Colonic mucosa (tissue), 4 donors: ENCODE results near the gene ADCY10. TPM values are rescaled to one million over a fixed set of nuclear protein-coding genes. Genes with fewer than 3 reads are reported as not detected.
"Not testable (repeated sequence)": the region's sequence is repeated elsewhere in the genome, so short reads cannot be mapped to it uniquely, and the experiment has no call there.

Experiments used
- DNase-seq: peaks from one replicate; pipeline ENCODE4 v3.0.0-alpha.2; 2020
- H3K27ac ChIP-seq: fragments of 200-600 bp; one replicate; pipeline ENCODE4 v1.8.0; 2021
- H3K27me3 ChIP-seq: fragments of 200-600 bp; one replicate; pipeline ENCODE4 v1.8.0; 2021
- H3K36me3 ChIP-seq: fragments of 200-600 bp; one replicate; pipeline ENCODE4 v1.8.0; 2021
- H3K4me1 ChIP-seq: fragments of 200-600 bp; one replicate; pipeline ENCODE4 v1.8.0; 2021; ENCODE audit warnings: mild to moderate bottlenecking
- H3K4me3 ChIP-seq: fragments of 200-600 bp; one replicate; pipeline ENCODE4 v1.8.0; 2021
- H3K9ac ChIP-seq, 2 donors: one replicate each; pipeline ENCODE4 v1.7.0; 2013; ENCODE audit warnings: control low read depth in 2 of 2, low read depth in 2 of 2, low read length in 2 of 2
- H3K9me3 ChIP-seq: fragments of 200-600 bp; one replicate; pipeline ENCODE4 v1.8.0; 2021
- intact Hi-C: fragments of 100-400 bp; cut with DNase I; formaldehyde crosslinking; loops from one replicate; pipeline ENCODE4 v1.14.1; 2022
- total RNA-seq, 2 donors: library from RNA; stranded (reverse); fragmentation: NEBNext Ultra II Directional in 1 of 2; extraction: Animal tissue kit (Norgen Biotek cat#: 25700) in 1 of 2; gene quantifications; one replicate each; pipeline ENCODE4 v1.2.1, GENCODE V29; 2021
- TF ChIP-seq, protein P1 (sequence below): fragments of 200-600 bp; IDR thresholded peaks from one replicate; pipeline ENCODE4 v1.8.0; 2022; ENCODE audit warnings: antibody characterized with exemption, mild to moderate bottlenecking
- donor health status: healthy.
- donor health status: DM: no; HTN: no; CAD: no.
- donor health status: DM: no; HTN: no; CAD: no.

ADCY10 gene
- total RNA-seq, 2 donors from 2014 or later = 0.64 to 1.6 TPM

DNA sequence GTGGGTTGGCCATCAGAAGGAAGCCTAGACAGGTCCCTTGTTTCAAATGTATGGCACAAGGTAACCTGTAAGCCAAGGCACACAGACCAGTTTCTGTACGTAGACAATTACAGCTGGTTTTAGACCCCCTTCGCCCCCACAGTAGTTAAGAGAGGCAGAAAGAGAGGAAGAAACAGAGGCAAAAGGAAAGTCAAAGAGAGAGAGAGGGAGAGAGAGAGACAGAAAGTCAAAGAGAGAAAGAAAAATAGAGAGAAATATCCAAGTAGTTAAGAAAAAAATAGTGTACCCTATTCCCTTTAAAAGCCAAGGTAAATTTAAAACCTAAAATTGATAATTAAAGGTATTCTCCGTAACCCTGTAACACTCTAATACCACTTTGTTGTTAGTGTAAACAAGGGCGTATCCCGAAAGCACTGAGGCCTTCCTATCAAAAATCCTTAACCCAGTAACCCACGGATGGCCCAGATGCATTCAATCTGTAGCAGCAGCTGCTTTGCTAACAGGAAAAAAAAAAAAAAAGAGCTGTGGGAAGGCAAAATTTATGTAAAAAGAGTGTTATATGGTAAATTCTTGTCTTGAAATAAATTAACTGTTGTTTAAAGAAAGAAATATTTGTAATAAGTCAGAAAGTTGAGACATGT is 49.4 kb downstream of the ADCY10 start:
- H3K4me1 ChIP-seq = no peaks in the 10 kb centered on the region
- no peak overlapping the region for H3K27ac ChIP-seq
- no peaks in the 10 kb centered on the region for H3K27me3 ChIP-seq
- H3K36me3 ChIP-seq = no peaks in the 10 kb centered on the region
- H3K4me3 ChIP-seq = no peak overlapping the region
- no peak overlapping the region for H3K9ac ChIP-seq
- no peak for DNase-seq
- TF ChIP-seq, protein P1, sequence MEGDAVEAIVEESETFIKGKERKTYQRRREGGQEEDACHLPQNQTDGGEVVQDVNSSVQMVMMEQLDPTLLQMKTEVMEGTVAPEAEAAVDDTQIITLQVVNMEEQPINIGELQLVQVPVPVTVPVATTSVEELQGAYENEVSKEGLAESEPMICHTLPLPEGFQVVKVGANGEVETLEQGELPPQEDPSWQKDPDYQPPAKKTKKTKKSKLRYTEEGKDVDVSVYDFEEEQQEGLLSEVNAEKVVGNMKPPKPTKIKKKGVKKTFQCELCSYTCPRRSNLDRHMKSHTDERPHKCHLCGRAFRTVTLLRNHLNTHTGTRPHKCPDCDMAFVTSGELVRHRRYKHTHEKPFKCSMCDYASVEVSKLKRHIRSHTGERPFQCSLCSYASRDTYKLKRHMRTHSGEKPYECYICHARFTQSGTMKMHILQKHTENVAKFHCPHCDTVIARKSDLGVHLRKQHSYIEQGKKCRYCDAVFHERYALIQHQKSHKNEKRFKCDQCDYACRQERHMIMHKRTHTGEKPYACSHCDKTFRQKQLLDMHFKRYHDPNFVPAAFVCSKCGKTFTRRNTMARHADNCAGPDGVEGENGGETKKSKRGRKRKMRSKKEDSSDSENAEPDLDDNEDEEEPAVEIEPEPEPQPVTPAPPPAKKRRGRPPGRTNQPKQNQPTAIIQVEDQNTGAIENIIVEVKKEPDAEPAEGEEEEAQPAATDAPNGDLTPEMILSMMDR = no peak
- intact Hi-C loops = no loop called here
- H3K9me3 ChIP-seq = no peaks in the 10 kb centered on the region

- Histone ChIP-seq H3K36me3 (no peaks in the 10 kb centered on the region), H3K27me3 (no peaks in the 10 kb centered on the region), H3K27ac (no peak overlapping the region), H3K4me3 (no peak overlapping the region), H3K4me1 (no peaks in the 10 kb centered on the region), H3K9me3 (no peaks in the 10 kb centered on the region), H3K9ac (no peak overlapping the region)
- DNase-seq = no peak
- TF ChIP-seq, protein P1 = no peak
- intact Hi-C loops = no loop called here
These were observed 50.0 kb downstream of the ADCY10 start for GRCh38 chr1:167863921-167864279.

GRCh38 chr1:167863191-167863920 is 50.6 kb downstream of the ADCY10 start:
- H3K27ac ChIP-seq, intact Hi-C loops, H3K9me3 ChIP-seq, DNase-seq, H3K9ac ChIP-seq, H3K27me3 ChIP-seq, H3K36me3 ChIP-seq, H3K4me3 ChIP-seq, H3K4me1 ChIP-seq: not testable (repeated sequence)

- H3K27me3 ChIP-seq = no peaks in the 10 kb centered on the region
- no peak overlapping the region for H3K27ac ChIP-seq
- H3K4me3 ChIP-seq = no peak overlapping the region
- TF ChIP-seq, protein P1 = no peak
- H3K36me3 ChIP-seq = no peaks in the 10 kb centered on the region
- no peak overlapping the region for H3K9ac ChIP-seq
- no peak for DNase-seq
- no peaks in the 10 kb centered on the region for H3K4me1 ChIP-seq
- intact Hi-C loops = no loop called here
- H3K9me3 ChIP-seq = no peaks in the 10 kb centered on the region
These were observed 51.4 kb downstream of the ADCY10 start for GRCh38 chr1:167862432-167863076.

DNA sequence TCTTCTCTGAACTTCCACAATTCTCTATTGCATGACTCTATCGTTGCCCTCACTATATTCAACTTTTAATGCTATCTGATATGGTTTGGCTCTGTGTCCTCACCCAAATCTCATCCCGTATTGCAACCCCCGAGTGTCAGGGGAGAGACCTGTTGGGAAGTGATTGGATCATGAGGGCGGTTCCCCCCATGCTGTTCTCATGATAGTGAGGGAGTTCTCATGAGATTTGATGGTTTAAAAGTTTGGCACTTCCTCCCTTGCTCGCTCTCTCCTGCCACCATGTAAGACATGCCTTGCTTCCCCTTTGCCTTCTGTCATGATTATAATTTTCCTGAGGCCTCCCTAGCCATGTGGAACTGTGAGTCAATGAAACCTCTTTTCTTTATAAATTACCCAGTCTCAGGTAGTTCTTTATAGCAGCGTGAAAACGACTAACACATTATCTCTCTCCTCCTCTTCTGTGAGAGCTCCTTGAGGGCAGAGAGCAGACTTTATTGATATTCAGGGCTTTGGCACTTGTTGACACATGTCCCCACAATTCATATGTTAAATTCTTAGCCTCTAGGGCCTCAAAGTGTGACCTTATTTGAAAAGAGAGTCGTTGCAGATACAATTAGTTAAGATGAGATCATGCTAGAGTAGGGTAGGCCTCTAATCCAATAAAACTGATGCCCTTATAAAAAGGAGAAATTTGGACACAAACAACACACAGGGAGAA is 52.1 kb downstream of the ADCY10 start:
- Histone ChIP-seq H3K36me3 (no peaks in the 10 kb centered on the region), H3K27me3 (no peaks in the 10 kb centered on the region), H3K4me1 (no peaks in the 10 kb centered on the region), H3K4me3 (no peak overlapping the region), H3K27ac (no peak overlapping the region), H3K9ac (no peak overlapping the region), H3K9me3 (no peaks in the 10 kb centered on the region)
- DNase-seq = no peak
- TF ChIP-seq, protein P1 = no peak
- intact Hi-C loops = no loop called here
